SKM-1 treated with dmso at 0.1 percent for 144 hours (cell line): Measurements from ENCODE around the gene EXOC7.
"Not testable (repeated sequence)": the region's sequence is repeated elsewhere in the genome, so short reads cannot be mapped to it uniquely, and the experiment has no call there.

Experiments used
- DNase-seq: peaks from one replicate; lab custom pipeline; 2025; ENCODE audit not compliant: unreplicated experiment; lab: John Stamatoyannopoulos, UW

EXOC7 gene

GRCh38 chr17:76075364-76076145, 28.0 kb downstream of the EXOC7 start:
- no peak for DNase-seq

GRCh38 chr17:76074390-76075363, 28.9 kb downstream of the EXOC7 start, which contains the start of gene GALR2:
Gene GALR2 (plus strand): TSS chr17:76074781. CDS start chr17:76074884, 103 bp downstream.
- DNase-seq, result peak; percentile 32

- DNase-seq, result peak; percentile 82
These were observed 31.3 kb downstream of the EXOC7 start, which contains the start of gene SRP68 for GRCh38 chr17:76072148-76072858. Gene SRP68 (minus strand): TSS chr17:76072517. CDS start chr17:76072491, 26 bp downstream.

DNA sequence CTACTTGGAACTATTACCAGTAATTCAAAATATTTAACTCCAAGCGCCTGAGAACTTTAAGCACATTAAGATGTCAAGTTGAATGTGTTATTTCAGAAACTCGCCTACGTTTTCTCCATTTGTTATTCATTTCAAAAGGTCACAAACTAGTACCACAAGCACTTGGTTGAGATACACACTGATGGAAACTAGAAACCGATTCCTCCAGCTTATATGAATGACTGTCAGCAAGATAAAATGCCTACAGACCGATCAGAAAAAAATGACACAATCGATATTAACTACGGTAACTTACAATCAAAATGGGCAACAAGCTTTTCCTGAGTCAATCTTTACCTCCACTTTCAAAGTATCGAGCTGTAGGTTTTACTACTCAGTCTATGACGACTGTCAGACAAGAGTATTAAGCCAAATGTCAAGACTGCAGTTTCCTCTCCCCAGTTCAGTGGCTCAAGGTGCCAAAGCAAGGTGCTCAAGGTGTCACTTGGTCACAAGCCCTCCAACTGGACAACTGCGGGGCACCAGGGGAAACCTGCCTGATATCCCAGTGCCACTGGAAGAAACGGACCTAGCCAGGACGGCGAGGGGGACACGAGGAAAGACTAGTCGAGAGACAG, 31.9 kb downstream of the EXOC7 start:
- no peak for DNase-seq

DNA sequence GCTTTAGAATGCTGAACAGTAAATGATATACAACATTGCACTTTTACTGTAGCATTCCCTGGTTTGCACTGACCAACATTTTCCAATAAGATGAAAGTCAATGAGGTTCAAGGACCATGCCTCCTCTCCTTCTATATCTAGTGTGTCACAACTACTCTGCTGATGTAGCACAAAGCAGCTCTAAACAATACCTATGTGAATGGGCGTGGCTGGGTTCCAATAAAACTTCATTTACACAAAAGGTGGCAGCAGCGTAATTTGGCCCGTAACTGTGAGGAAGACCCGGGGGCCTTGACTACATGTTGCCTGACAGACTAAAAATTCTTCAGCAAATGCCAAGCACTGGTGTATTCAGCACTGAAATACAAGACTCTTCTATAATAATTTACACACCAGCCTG, 37.8 kb downstream of the EXOC7 start:
- no peak for DNase-seq

- DNase-seq, result no peak
These were observed 39.6 kb downstream of the EXOC7 start for GRCh38 chr17:76063875-76064546.

DNA sequence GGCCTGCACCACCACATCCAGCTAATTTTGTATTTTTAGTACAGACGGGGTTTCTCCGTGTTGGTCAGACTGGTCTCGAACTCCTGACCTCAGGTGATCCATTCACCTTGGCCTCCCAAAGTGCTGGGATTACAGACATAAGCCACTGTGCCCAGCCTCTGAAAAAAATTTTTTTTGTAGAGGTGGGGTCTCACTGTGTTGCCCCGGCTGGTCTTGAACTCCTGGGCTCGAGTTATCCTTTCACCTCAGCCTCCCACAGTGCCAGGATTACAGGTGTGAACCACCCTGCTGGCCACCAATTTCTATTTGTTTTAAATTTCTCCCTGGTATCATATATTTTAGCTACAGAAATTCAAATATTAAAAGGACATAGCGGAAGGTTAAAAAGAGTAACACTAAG, 45.3 kb downstream of the EXOC7 start:
- not testable (repeated sequence) for DNase-seq

GRCh38 chr17:76056882-76057281, 46.7 kb downstream of the EXOC7 start:
- DNase-seq, result no peak

GRCh38 chr17:76054112-76054476, 49.5 kb downstream of the EXOC7 start:
- no peak for DNase-seq

GRCh38 chr17:76053246-76054111, 50.1 kb downstream of the EXOC7 start:
- DNase-seq, result no peak

DNA sequence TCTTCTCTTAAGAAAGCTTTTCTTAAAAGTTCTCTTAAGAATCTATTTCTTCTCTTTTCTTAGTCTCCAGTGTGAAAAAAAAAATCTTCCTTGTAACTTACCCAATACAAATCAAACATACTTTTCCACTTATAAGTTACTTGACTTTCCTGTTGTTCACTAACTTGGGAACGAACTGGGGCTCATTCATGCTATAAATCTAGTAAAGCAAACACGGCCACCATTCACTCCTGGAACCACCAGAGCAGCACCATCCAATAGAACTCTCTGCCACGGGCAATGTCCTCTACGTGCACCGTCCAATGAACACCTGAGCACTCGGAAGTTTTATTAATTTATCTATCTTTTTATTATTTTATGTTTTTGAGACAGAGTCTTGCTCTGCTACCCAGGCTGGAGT, 52.0 kb downstream of the EXOC7 start:
- no peak for DNase-seq

DNA sequence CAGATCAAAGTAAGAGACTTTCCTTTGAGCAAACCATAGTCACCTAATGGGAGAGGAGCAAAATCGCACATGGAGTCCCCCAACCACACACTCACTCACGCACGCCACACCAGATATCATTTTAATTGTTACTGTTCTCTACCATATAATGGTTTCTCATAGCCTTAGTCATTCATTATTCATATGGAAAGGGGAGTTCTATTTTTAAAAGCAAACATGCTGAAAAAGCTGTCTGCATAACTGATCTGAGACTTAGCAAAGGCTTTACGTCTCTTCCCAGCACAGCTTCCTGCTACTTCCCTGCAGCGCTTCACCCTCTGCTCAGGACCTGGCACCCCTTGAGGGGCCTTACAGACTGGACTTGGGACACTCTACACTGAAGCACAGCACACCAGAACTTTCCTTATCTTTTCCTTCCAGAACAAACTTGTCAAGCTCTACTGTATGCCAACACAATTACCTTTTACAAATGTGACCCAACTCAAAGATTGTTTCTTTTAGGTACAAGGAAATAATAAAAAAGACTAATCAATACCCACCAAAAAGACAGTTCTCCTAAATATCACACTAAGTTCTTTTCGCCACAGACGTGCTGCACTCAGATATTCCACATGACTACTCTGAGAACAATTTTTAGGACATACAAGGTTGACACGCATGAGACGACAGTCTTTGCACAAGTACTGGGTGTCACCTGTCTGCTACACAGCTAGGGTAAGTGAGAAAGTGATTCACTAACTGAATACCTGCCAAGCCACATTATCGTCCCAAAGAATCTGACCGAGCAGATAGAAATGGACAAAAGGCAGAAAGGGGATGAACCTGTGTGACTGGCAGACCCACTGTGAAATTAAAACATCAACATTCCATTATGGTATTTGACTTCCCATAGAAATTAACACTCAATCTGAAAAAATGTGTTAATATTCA, 52.8 kb downstream of the EXOC7 start:
- DNase-seq, result no peak

DNA sequence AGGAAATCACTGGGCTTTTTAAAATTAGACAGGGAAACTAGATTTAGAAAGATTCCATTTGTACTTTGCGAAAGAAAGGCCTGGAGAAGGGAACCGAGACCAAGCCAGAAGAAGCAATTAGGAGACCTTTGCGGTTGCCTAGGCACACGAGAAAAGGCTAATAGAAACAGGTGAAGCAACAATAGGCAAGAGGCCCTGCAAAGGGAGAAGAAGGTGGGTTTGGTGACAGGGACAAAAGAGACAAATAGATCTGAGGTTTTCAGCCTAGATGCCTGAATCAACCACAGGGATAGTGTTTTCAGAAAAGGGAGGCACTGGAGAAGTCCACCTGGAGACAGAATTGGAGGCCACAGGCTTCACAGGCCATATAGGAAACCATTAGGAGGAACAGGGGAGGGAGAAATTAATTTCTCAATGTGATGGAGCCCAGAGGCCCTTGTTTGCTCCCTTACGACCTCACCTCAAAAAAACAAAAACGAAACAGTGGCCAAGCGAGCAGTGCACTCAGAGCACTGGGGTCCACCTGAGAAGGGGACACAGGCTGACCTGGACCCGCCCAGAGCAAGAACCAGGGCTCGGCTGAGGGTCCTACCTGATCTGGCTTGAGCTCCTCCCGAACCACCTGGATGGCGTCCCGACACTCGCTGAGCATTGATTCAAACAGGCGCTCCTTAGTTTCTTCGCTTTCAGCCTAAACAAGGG, 53.6 kb downstream of the EXOC7 start:
- DNase-seq, result no peak

GRCh38 chr17:76049239-76049638, 54.3 kb downstream of the EXOC7 start:
- no peak for DNase-seq

DNA sequence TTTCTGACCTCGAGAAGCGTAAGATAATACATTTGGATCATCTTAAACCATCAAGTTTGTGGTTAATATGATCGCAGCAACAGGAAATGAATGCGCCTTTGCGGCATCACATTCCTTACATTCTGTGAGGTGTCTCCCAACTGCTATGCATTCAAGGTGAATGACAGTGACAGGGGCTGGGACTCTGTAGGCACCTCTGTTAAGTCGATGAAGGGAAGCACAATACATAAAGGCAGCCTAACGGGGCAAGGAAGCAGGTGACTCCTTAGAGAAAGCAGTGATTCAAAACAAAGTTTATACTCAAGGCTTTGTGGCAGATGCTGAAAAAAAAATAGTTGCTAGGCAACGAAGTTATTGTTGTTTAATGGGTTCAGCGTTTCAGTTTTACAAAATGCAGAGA, 54.9 kb downstream of the EXOC7 start:
- no peak for DNase-seq

GRCh38 chr17:76048025-76048605, 55.5 kb downstream of the EXOC7 start:
- DNase-seq, result no peak

GRCh38 chr17:76046064-76046463, 57.5 kb downstream of the EXOC7 start:
- DNase-seq, result no peak
